Activated CD8-positive, alpha-beta memory T cell treated with anti-CD3 and anti-CD28 coated beads, Interleukin-2, amount 50 U/mL, for 48 hours (primary cell): ENCODE measurements around the gene TRIM31.

Experiments
- DNase-seq: peaks from one replicate; pipeline ENCODE4 v3.0.0-alpha.2; 2020

TRIM31 gene, protein sequence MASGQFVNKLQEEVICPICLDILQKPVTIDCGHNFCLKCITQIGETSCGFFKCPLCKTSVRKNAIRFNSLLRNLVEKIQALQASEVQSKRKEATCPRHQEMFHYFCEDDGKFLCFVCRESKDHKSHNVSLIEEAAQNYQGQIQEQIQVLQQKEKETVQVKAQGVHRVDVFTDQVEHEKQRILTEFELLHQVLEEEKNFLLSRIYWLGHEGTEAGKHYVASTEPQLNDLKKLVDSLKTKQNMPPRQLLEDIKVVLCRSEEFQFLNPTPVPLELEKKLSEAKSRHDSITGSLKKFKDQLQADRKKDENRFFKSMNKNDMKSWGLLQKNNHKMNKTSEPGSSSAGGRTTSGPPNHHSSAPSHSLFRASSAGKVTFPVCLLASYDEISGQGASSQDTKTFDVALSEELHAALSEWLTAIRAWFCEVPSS

DNA sequence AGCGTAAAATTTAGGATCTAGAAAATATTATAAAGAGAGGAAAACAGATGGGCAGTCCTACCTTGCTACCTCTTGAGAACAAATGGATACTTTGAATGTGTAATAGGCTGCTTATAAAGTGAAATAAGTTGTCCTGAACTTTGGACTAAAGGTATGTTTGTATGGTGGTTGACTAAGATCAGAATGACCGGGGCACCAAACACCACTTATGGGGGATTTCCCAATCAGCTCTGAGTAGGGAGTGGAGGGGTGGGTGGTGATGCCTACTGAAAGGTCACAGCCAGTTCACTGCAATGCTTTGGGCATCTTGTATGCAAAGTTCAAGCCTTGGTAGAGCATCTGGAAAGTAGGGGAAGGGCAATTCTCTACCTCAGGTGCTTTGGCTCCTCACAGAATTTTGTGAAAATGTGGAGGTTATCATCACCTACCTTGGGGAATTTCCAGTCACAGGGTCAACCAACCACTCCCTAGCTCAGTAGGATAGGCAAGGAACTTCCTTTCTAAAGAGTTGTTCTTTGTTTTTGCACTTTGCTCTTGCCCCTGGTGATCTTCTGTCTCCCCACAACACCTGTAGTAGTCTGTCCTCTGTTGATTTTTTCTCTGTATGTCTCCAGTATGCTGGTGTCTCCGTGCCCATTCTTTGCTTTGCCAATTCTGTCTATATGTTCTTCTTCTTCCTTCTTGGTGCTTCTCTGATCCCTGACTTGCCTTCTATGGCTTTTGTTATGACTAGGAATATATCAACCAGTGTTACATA, at the start of gene TRIM31:
TRIM31 (minus strand) TSS at position 88 of the 757 bp plus-strand sequence. CDS start 285 bp downstream, outside the sequence.
- no peak for DNase-seq

GRCh38 chr6:30162265-30163089, 49.6 kb upstream of the TRIM31 start:
- DNase-seq, result no peak

DNA sequence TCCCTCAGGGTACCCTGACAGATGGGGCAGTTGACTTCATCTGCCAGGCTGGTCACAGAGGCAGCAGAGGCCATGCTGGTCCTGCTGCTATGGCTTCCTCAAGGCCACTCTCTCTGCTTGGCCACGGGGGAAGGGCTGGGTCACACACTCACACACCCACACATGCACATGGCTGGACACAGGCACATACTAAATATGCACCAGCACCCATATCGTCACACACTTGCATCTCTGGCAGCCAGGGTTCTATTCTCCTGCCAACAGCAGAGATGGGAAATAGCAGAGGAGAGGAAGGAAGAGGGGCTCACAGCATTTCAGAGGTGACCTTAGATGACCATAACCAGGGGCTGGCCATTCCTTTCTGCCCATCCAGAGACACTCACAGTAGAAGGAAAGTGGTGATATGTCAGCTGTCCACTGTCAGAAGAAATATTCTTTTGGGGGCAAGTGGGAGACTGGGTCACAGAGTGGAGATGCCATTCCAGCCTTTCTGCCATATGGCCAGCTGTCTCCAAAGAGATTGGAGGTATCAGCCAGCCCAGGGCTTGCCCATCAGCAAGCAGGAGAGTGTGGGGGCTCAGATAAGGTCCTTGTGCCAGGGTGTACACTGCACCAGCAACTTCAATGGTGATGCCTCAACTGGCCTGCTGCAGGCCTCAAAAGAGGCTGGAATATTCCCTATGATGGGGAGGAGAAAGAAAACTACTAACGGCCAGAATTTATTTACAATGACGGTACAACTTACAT, 48.1 kb upstream of the TRIM31 start, which contains the start of gene TRIM10:
TRIM10 (minus strand) TSS at position 427 of the 747 bp plus-strand sequence; CDS start at position 74, 353 bp downstream.
- DNase-seq, result no peak

DNA sequence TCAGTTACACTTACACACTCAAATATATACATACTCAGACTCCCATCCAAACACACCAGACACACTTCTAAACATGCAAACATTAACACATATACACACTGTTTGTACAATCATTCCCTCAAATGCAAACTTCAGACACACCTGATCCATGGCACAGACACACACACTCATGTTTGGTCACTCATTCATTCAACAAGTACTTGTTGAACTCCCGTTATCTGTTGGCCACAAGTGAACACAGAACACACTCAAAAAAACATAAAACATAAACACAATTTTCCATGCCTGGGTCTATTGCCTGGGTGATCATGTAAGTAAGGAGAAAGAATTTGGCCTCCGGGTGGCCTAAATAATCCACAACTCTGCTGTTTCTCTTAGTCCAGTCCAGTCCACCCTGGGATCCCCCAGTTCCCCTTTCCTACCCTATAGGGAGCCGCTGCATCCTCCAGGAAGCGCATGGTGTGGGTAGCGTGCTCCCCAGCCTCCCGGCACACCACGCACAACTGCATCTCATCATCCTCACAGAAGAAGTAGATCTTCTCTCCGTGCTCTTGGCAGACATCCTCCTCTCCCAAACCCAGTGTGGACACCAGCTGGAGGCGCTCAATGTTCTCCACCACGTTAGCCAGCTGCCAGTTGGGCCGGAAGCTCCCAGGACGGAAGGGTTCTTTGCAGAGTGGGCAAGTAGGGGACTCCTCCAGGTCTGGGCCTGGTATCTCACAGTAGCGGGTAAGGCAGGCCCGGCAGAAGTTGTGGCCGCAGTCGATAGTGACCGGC, 47.3 kb upstream of the TRIM31 start:
- DNase-seq, result no peak

DNA sequence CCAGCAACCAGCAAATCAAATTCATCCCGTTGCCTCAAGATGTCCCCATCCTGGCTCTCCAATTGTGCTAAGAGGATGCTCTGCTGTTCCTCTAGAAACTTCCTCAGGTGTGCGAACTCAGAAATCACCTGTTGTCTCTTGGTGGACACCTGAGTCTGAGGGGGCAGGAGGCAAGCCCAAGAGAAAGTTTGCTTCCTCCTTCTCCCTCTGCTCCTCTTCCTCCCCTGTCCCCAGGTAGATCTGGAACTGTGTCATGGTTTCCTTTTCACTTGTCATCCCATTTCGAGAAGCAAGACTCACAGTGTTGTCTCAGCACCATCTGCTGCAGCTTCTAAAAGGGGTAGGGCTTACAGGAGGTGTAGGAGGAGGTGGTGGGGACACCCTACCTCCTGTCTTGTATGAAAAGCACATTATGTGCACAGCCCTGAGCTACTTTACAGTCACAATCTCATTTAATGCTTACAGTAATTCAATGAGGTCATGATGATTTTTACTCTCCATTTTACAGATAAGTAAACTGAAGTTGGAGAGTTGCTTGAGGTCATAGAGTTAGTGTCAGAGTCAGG, 45.7 kb upstream of the TRIM31 start:
- DNase-seq, result no peak

DNA sequence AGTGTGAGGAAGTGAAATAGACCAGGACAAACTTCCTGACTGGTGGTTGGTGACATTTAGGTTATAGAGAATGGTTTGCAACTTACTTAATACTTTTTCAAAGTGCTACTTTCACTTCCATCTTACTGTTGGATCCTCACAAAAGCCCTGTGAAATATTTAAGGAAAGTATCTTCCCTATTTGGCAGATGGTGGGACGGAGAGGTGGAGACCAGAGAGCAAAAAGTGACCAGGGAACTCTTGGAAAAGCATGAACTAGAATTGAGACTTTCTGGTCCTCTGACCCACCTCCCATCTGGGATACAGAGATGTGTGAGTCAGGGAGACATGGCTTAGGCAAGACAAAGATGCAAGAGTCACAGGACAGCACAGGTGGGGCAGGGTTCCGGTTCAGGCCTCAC, 45.1 kb upstream of the TRIM31 start:
- no peak for DNase-seq

GRCh38 chr6:30157581-30157980, 44.7 kb upstream of the TRIM31 start:
- no peak for DNase-seq

GRCh38 chr6:30156774-30157173, 43.9 kb upstream of the TRIM31 start:
- DNase-seq, result no peak

GRCh38 chr6:30156262-30156599, 43.3 kb upstream of the TRIM31 start:
- DNase-seq, result no peak

GRCh38 chr6:30155520-30156261, 42.8 kb upstream of the TRIM31 start:
- no peak for DNase-seq

GRCh38 chr6:30154709-30155519, 42.0 kb upstream of the TRIM31 start:
- DNase-seq, result no peak

DNA sequence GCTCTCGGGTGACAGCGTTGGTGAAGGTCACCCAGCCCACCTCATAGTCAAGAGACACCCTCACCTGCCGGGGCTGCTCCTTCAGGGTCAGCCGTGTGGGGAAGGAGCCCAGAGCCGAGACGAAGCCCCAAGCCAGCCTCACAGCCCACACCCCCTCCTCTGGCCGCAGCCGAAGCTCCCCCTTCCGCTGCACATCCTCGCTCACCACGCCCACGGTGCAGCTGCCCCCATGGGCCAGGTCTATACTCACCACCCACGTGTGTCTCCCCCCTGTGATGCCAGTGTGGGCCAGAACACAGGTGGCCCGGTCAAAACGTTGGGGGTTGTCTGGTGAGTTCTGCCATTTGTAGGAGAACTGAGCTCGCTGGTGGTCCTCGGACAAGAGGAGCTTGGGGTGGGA, 41.2 kb upstream of the TRIM31 start:
- no peak for DNase-seq

- no peak for DNase-seq
Measured at GRCh38 chr6:30152910-30153610, 40.2 kb upstream of the TRIM31 start.

DNA sequence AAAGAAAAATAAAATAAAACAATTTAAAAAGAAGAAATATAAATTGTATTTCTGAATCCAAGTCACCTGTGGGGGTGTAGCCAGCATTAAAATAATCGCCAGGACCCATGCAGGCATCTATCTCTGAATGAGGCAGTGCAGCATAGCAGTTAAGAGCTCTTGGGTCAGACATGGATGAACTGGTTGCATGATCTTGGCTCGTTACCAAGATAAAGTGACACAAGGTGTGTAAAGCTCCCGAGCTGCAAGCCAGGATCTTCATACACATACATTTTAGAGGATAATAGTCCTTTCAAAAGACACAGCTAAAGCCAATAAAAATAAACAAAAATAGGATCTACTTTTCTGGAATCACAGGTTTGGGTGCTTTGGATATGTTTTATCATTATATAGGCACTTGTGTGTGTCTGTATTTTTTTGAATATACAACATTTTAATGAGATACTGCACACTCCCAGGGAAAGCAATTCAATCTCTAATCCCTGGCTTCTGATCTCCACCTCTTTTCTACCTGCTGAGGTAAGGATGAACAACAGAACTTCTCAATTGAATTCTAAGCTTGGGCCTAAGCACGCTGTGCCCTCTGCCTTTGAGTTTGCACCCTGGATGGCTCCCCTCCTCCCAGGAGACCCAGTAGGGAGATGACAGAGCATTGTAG, 39.3 kb upstream of the TRIM31 start:
- DNase-seq, result no peak

GRCh38 chr6:30151580-30151979, 38.7 kb upstream of the TRIM31 start:
- DNase-seq, result no peak

DNA sequence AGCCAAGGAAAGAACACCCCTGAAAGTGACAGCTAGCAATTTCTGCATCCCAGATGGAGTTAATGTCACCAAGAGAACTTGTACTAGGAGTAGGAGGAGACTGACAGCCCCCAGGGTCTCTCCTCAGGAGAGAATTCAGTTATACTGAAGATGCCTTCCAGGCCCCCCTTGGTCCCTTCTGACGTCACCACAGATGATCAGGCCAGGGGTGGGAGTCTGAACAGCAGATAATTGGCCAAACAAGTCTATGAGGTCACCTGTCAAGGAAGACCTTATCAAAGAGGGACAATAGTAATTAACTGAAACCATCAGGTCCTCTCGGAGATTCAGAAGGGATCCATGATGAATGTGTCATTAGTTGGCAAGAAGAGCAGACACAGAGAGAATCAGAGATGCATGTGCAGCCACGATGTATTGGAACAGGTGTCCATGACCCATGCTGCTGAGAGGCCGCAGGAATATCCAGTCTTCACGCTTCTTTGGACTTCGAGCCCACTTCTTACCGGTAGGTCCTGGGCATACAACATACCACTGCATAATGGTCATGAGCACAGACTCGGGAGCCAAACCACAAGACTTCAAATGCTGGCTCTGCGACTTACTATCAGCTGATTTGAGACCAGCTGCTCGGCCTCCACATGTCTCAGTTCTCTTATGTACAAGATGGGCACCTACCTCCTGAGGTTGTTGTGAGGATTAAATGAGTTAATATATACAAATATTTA, 37.9 kb upstream of the TRIM31 start:
- no peak for DNase-seq

- DNase-seq, result no peak
Measured at GRCh38 chr6:30149858-30150550, 37.1 kb upstream of the TRIM31 start.
